ENCODE data around the gene DDAH1. TPM values are rescaled to one million over a fixed set of nuclear protein-coding genes. Genes with fewer than 3 reads are reported as not detected.

DDAH1 gene
- total RNA-seq, 2 experiments from 2014 or later = not detected

- H3K9me3 Mint-ChIP-seq = peaks cover 10% of the 10 kb centered on the region
- no peak overlapping the region for H3K4me3 Mint-ChIP-seq
- Histone ChIP-seq H3K27me3 (ENCODE audit: control insufficient read depth in 1 of 2, insufficient read depth in 2 of 2, low read length in 2 of 2) (no peaks in the 10 kb centered on the region), H3K9me3 (ENCODE audit: control insufficient read depth in 1 of 2, insufficient read depth in 1 of 2, low read length in 2 of 2) (peaks cover 7 to 10% of the 10 kb centered on the region in 2 experiments), H3K4me3 (ENCODE audit: low read length) (no peak overlapping the region), H3K27ac (ENCODE audit: low read depth in 1 of 2, low read length in 2 of 2) (no peak overlapping the region), H3K36me3 (ENCODE audit: insufficient read depth, low read length) (no peaks in the 10 kb centered on the region), H3K4me1 (ENCODE audit: insufficient read depth, low read length) (no peaks in the 10 kb centered on the region)
- intact Hi-C loops (cut with DNase I, micrococcal nuclease) = no loop called here
- ChIA-PET POLR2A (no interaction called here), CTCF (no interaction called here)
- no peak overlapping the region for H3K27ac Mint-ChIP-seq
- TF ChIP-seq, protein P1, sequence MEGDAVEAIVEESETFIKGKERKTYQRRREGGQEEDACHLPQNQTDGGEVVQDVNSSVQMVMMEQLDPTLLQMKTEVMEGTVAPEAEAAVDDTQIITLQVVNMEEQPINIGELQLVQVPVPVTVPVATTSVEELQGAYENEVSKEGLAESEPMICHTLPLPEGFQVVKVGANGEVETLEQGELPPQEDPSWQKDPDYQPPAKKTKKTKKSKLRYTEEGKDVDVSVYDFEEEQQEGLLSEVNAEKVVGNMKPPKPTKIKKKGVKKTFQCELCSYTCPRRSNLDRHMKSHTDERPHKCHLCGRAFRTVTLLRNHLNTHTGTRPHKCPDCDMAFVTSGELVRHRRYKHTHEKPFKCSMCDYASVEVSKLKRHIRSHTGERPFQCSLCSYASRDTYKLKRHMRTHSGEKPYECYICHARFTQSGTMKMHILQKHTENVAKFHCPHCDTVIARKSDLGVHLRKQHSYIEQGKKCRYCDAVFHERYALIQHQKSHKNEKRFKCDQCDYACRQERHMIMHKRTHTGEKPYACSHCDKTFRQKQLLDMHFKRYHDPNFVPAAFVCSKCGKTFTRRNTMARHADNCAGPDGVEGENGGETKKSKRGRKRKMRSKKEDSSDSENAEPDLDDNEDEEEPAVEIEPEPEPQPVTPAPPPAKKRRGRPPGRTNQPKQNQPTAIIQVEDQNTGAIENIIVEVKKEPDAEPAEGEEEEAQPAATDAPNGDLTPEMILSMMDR (IDR thresholded peaks at IDR 0.05) = no peak
- no peak for ATAC-seq (ENCODE audit: poor library complexity)
- peaks cover 10% of the 10 kb centered on the region for H3K4me1 Mint-ChIP-seq (ENCODE audit: low read depth)
- DNase-seq = no peak
- peaks cover 10% of the 10 kb centered on the region for H3K27me3 Mint-ChIP-seq
- no peaks in the 10 kb centered on the region for H3K36me3 Mint-ChIP-seq (ENCODE audit: low read depth)
These were observed 130.0 kb downstream of the DDAH1 start for GRCh38 chr1:85334962-85335361.

GRCh38 chr1:85333186-85333585 is 131.8 kb downstream of the DDAH1 start:
- CTCF ChIA-PET = no interaction called here
- H3K27ac ChIP-seq (ENCODE audit: low read depth in 1 of 2, low read length in 2 of 2) = no peak overlapping the region
- no peaks in the 10 kb centered on the region for H3K27me3 Mint-ChIP-seq
- ATAC-seq (ENCODE audit: poor library complexity) (no peak), DNase-seq (no peak)
- H3K4me3 Mint-ChIP-seq = no peak overlapping the region
- H3K4me3 ChIP-seq (ENCODE audit: low read length) = no peak overlapping the region
- peaks cover 7 to 10% of the 10 kb centered on the region in 2 experiments for H3K9me3 ChIP-seq (ENCODE audit: control insufficient read depth in 1 of 2, insufficient read depth in 1 of 2, low read length in 2 of 2)
- TF ChIP-seq, protein P1 (IDR thresholded peaks at IDR 0.05) = no peak
- POLR2A ChIA-PET = no interaction called here
- H3K27me3 ChIP-seq (ENCODE audit: control insufficient read depth in 1 of 2, insufficient read depth in 2 of 2, low read length in 2 of 2) = no peaks in the 10 kb centered on the region
- H3K36me3 ChIP-seq (ENCODE audit: insufficient read depth, low read length) = no peaks in the 10 kb centered on the region
- intact Hi-C loops (cut with DNase I, micrococcal nuclease) = no loop called here
- H3K36me3 Mint-ChIP-seq (ENCODE audit: low read depth) = no peaks in the 10 kb centered on the region
- peaks cover 10% of the 10 kb centered on the region for H3K9me3 Mint-ChIP-seq
- no peaks in the 10 kb centered on the region for H3K4me1 ChIP-seq (ENCODE audit: insufficient read depth, low read length)
- H3K4me1 Mint-ChIP-seq (ENCODE audit: low read depth) = peaks cover 10% of the 10 kb centered on the region
- H3K27ac Mint-ChIP-seq = no peak overlapping the region

DNA sequence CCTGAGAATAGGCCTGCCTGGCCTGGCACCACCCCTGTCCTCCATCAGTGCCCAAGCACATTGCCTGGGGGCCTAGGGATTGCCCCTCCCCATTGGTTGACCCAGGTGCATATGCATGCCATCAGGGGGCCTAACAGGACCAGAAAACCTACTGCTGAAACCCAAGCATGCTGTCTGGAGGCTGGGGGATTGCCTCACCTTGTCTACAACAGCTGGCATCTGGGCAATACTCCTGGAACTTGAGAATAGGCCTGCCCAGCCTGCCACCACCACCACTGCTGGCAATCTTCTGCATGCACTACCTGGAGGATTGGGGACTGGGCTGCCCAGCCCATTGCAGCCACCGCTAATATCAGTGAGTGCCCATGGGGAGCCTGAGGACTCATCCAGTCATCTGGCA is 132.4 kb downstream of the DDAH1 start:
- H3K27me3 Mint-ChIP-seq = no peaks in the 10 kb centered on the region
- H3K9me3 ChIP-seq (ENCODE audit: control insufficient read depth in 1 of 2, insufficient read depth in 1 of 2, low read length in 2 of 2) = peaks cover 7 to 10% of the 10 kb centered on the region in 2 experiments
- no peaks in the 10 kb centered on the region for H3K27me3 ChIP-seq (ENCODE audit: control insufficient read depth in 1 of 2, insufficient read depth in 2 of 2, low read length in 2 of 2)
- H3K27ac ChIP-seq (ENCODE audit: low read depth in 1 of 2, low read length in 2 of 2) = no peak overlapping the region
- no peak overlapping the region for H3K4me3 ChIP-seq (ENCODE audit: low read length)
- H3K4me3 Mint-ChIP-seq = no peak overlapping the region
- no peak overlapping the region for H3K27ac Mint-ChIP-seq
- H3K36me3 ChIP-seq (ENCODE audit: insufficient read depth, low read length) = no peaks in the 10 kb centered on the region
- DNase-seq = no peak
- ChIA-PET CTCF (no interaction called here), POLR2A (no interaction called here)
- H3K9me3 Mint-ChIP-seq = peaks cover 10% of the 10 kb centered on the region
- intact Hi-C loops (cut with DNase I, micrococcal nuclease) = no loop called here
- no peak for ATAC-seq (ENCODE audit: poor library complexity)
- H3K4me1 Mint-ChIP-seq (ENCODE audit: low read depth) = peaks cover 10% of the 10 kb centered on the region
- no peaks in the 10 kb centered on the region for H3K4me1 ChIP-seq (ENCODE audit: insufficient read depth, low read length)
- TF ChIP-seq, protein P1 (IDR thresholded peaks at IDR 0.05) = no peak
- H3K36me3 Mint-ChIP-seq (ENCODE audit: low read depth) = no peaks in the 10 kb centered on the region
